ENCODE data around the gene GJA5.

Gene GJA5

DNA sequence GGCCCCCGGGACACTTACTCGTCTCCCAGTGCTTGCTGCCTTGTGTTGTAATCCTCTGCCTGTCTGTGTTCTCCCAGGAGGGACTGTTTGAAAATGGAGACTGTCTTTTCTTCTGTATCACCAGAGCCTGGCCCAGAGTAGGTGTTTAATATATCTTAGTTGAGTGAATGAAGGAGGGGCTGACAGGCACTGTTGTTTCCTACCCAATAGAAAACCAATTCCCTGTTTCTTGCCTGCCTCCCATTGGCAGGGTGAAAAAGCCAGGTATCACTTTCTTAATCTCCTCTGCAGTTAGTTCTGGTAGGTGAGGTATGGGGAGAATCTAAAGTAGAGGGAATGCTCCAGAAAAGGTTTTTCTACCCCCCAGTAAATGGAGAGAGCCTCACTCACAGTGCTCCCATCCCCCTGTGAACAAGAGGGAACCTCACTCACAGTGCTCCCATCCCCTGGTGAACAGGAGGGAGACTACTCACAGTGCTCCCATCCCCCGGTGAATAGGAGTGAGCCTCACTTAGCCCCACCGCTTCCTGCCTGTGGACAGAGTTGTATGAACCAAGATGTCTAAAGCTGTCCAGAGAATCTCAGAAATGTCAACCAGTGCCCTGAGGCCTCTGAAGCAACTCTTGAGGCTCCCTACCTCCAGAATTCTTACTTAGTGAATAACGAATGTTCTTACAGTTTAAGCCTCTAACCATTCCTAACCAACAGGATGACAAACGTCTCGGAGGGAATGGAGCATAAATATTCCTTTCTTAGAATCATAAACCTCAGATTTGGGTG lies at the start of gene GJA5:
Gene GJA5 (minus strand): TSS at position 122 of the 780 bp plus-strand sequence. CDS start 1,364 bp downstream, outside the sequence.
- DNase-seq (ENCODE audit: low spot score): no peak
- FAIRE-seq: no peak

DNA sequence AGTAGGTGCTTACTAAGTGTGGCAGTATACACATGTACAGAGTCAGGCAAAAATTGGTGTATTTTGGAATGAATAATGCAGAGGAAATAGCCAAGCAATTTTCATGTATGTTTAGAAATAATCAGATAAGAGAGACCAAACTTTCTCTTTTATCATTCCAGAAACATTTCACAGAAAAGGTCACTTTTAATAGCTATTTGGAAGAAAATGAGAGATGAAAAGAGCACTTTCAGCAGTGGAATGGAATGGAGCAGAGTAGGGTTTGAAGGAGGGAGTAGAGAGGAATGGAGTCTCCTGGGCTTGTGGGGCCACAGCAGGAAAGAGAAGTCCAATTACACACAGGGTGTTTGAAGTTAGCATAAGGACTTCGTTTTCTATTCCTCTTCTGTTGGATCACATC lies 48.8 kb upstream of the GJA5 start:
- FAIRE-seq (no peak), DNase-seq (ENCODE audit: low spot score) (no peak)

DNA sequence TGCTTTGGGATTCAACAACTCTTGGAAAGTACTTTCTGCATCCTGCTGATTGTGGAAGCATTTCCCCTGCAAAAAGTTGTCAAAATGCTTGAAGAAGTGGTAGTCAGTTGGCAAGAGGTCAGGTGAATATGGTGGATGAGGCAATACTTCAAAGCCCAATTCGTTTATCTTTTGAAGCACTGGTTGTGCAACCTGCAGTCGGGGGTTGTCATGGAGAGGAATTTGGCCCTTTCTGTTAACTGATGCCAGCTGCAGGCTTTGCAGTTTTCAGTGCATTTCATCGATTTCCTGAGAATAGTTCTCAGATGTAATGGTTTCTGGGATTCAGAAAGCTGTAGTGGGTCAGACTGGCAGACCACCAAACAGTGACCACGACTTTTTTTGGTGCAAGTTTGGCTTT lies 47.6 kb upstream of the GJA5 start:
- FAIRE-seq (no peak), DNase-seq (ENCODE audit: low spot score) (no peak)

DNA sequence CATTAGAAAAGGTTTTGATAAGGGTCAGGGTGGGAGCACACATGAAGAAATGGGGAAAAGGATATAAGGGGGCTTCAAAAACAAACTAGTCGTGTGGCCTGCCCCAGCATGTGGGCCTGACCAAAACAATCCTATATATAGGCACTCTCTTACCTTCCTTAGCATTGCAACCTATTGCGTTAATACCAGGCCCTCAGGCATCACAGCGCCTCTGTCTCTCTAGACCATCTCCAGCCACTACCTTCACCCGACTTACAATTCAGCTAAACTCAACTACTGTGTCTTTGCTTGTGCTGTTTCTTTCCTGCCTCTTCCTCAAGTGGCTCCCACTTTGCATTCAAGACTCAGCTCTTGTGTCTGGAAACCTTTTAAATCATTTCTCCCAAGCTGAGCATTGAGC lies 47.0 kb upstream of the GJA5 start:
- FAIRE-seq (no peak), DNase-seq (ENCODE audit: low spot score) (no peak)

DNA sequence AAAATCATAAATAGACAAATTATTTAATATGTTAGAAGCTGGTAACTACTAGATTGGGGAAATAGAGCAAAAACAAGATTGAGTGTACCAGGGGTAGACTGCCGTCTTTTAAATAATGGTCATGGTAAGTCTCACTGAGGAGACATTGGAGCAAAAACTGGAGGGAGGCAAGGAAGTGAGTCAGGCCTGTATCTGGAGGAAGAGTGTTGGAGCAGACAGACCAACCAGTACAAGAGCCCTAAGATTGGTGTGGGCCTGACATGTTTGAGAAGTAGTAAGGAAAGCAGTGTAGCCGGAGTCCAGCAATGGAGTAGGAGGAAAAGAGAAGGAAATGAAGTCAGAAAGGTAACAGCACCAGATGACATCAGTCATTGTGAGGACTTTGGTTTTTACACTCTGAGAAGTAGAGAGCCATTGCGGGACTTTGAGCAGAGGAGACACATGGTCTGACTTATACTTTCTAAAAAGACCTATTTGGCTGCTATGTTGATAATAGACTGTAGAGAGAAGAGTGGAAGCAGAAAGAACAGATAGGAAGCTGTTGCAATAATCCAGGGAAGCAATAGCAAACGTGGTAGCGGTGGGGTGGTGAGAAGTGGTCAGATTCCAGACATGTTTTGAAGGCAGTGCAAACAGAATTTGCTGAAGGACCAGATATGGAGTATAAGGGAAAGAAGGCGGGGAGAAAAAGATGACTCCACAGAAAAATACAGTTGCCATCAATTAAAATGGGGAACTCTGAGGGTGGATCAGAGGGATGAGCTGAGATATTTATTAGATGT lies 44.7 kb upstream of the GJA5 start:
- FAIRE-seq (no peak), DNase-seq (ENCODE audit: low spot score) (no peak)

DNA sequence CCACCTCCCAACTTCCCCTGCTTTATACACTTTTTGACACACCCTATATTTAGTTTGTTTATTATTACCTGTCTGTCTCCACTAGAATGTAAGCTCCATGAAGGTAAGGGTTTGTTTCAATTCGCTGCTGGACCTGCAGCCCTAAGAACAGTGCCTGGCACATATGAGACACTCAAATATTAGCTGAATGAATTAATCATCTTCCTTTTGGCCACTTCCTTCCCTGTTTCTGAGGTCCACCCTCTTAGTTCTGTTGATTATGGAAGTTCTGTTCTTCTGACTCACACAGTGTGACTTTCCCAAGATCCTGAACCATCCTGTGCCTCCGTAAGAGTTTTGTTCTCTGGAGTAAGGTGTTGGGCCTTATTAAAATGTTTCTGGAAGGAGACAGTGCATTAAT lies 40.4 kb upstream of the GJA5 start:
- no peak for FAIRE-seq
- no peak for DNase-seq (ENCODE audit: low spot score)

DNA sequence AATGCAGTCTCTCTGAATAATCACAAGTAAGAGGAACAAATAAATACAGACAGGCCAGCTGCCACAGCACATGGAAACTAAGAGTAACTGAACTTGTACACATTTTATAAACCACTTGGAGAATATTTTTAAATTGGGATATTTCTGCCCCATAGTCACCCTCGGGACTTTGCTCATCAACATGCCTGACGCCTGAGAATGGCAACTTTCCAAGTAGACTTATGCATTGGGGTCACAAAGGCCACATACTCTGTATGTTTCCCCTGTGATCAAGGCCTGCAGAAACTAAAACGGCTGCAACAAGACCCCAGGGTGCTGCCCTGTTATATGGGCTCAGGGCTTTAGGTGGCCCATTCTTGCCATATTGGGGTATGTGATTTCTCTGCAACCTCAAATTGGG lies 38.3 kb upstream of the GJA5 start:
- FAIRE-seq (no peak), DNase-seq (ENCODE audit: low spot score) (no peak)

DNA sequence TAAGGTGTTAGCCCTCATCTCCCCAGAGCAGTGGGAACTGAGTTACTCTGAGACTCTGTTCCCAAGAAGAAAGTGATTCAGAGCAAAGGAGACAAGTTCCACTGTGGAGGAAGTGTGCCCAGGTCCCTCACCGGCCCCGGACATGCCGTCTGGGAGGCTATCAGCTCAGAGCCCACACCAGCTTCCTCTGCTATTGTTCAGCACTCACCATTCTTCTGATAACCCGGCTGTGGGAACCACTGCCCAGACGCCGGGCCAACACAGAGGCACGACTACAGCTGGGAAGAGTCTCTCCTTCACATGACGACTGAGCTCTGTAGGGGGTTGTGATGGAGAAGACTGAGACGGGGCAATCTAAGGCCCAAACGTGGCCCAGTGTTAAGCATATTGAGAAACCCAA lies 34.2 kb upstream of the GJA5 start:
- no peak for FAIRE-seq
- DNase-seq (ENCODE audit: low spot score): no peak

DNA sequence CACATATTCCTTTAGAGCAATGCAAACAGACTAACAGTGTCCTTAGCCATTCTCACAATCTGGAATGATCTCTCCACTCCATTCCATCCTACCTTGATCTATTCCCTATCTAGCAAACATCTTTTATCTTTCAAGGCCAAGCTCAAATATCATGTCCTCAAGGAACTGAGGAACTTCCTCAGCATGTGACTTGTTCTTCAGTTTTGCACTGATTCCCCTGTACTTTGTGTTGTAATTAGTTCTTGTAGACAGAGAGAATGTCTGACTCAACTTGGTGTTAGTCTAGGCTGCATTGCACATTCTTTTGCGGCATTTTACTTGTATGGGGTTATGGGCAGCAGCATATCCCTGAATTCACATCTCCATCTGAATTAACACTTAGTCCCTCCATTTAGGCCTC lies 31.5 kb upstream of the GJA5 start:
- FAIRE-seq: no peak
- DNase-seq (ENCODE audit: low spot score): no peak

DNA sequence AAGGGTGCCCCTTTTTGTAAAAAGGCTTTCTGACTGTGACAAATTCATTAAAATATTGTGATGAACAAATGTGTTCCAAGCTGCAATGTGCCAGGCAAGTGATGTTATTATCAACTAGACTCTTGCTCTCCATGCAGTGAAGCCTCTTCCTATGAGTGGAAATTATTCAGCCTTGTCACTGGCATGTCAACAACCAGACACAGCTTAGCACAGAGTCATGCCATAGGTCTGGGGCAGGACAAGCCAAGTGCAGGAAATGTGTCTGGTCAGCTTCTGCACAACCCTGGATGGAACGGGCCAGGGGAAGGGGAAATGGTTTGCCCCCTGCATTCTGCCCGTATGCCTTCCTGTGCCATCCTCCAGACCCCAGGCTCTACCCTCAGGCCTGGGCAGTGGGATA lies 27.4 kb upstream of the GJA5 start:
- DNase-seq (ENCODE audit: low spot score): no peak
- FAIRE-seq: no peak

DNA sequence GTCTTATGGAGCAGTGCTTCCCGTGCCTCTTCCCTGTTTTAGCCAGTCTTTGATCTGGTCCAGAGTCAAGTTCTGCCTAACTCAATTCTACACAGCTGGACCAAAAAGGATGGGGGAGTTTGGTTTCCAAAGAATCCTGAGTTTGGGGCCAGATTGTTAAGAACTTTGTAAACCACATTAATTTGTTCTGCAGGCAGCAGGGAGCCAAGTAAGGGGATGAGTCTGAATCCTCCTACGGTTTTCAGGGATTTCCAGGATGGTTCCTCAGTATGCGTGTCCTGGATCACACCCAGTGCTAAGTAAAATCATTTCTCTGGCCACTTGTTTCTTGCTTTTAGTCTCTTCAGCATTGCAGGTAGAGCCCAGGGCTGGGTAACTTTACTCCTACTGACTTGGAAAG lies 26.1 kb upstream of the GJA5 start:
- DNase-seq (ENCODE audit: low spot score): no peak
- FAIRE-seq: no peak

DNA sequence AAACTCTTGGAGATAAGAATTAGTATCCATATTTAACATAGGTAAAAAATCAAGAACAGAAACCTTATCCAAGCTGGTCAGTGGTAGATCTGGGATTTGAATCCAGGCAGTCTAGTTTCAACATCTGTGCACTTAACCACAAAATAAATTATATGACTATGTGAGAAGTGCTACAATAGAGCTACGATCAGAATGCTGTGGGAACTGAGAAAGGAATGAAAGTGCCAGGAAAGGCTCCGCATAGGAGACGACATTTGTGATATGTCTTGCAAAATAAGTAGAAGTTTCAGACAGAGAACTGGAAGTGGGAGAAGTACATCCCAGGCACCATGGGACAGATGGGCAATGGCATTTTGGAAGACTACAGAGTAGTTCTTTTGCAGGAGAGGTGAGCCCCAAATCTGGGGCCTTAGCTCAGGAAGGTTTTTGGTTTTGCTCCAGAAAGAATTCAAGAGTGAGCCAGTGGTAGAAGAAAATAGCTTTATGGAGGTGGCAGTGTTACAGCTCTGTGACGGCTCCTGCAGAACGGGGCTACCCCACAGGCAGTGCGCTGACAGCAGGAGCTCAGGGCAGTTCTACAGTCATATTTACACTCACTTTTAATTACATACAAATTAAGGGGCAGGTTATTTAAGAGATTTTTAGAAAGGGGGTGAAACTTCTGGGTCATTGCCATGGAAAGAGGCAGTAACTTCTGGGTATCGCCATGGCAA lies 25.5 kb upstream of the GJA5 start:
- DNase-seq (ENCODE audit: low spot score) (no peak), FAIRE-seq (no peak)

DNA sequence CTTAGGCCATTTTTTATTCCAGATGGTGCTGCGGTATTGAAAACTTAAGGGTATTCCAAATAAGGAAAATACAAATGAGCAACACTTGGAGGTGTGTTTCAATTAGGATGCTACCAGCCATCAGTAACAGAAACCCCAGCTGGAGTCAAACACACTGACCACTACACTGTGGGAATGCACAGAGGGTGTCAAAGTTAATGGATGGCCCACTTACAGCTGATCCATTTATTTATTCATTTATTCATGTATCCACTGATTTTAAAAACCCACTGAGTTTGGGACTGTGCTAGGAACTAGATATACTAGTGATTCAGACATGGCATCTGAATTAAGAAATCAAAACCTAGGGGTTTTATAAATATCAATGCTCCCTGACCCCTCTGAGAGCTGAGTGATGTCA lies 24.5 kb upstream of the GJA5 start:
- no peak for DNase-seq (ENCODE audit: low spot score)
- no peak for FAIRE-seq

DNA sequence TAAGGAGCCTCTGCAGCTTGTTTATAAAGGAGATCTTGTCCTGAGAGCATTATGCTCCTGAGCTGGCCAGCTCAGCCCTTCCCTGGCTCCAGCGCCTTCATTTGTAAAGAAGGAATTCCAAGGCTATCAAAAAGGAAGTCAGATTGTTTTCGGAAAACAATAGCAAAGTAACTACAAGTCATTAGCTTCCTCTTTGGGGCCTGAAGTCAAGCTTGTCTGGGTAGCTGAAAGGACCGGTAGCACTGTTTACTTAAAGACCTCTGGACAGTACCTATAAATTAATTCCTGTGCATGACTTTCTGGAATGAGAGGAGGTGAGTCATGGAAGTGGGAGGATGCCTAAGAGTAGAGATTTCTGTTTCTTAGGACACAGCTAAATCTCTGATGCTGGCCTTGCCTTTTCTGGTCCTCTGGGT lies 20.7 kb upstream of the GJA5 start:
- DNase-seq (ENCODE audit: low spot score): no peak
- no peak for FAIRE-seq

DNA sequence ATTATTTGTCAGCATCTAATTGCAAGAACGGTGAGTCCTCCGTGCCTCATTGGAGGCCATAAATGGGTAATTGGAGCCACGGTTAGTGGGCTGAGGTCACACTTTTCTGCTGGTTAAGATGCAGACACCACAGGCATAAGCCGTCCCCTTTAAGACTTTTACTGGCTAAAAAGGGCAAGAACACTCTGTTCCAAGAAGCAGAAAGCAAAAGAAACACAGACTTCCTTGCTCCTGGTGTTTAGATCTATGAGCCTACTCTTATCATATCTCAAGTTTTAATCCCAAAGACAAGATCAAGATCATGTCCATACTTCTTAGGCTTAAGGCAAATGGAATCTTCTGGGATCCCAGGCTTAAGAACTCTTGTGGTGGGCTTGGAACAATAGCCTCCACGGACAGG lies 17.3 kb upstream of the GJA5 start:
- DNase-seq (ENCODE audit: low spot score): no peak
- no peak for FAIRE-seq

DNA sequence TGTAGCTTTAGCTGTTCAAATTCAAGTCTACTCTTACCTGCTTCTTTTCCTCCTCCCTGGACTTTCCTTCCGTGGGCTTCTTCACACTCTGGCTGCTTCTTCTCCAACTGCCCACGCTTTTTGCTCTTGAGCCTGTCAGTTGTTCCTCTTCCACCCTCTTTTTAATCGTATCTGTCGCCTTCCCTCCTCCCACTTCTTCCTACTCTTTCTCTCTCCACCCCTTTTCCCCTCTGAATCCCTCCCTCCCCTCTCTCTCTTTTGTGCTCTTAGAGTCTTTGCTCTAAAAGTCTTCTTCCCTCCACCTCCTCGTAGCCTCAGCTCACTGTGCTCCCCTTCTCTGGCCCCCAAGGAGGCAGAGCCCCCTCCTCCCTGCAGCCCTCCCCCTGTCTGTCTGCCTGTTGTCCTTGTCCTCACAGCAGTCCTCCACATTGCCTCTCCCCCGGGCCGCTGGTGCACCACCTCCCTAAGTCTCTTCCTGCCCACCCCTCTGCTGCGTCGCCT lies 12.9 kb upstream of the GJA5 start:
- no peak for DNase-seq (ENCODE audit: low spot score)

DNA sequence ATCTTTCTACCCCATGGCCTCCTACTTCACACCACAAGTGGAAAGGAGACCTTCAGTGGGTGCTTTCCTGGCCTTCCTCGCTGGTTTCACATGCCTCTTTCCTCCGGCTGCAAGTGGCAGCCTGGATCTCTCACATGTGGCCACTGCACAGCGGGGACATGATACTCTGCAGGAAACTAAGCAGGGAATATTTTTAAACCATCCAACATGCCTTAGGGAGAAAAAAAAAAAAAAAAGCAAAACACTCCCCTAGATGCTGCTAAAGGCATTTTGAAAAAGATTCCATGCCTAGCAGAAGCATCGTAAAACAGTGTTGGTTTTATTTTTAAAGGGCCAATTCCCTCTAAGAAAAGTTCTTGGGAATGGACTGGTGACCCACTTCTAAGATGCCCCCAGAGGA lies 12.2 kb upstream of the GJA5 start:
- DNase-seq (ENCODE audit: low spot score) (no peak), FAIRE-seq (no peak)

More for the DNA sequence above, 12.9 kb upstream of the GJA5 start:
- no peak for FAIRE-seq

DNA sequence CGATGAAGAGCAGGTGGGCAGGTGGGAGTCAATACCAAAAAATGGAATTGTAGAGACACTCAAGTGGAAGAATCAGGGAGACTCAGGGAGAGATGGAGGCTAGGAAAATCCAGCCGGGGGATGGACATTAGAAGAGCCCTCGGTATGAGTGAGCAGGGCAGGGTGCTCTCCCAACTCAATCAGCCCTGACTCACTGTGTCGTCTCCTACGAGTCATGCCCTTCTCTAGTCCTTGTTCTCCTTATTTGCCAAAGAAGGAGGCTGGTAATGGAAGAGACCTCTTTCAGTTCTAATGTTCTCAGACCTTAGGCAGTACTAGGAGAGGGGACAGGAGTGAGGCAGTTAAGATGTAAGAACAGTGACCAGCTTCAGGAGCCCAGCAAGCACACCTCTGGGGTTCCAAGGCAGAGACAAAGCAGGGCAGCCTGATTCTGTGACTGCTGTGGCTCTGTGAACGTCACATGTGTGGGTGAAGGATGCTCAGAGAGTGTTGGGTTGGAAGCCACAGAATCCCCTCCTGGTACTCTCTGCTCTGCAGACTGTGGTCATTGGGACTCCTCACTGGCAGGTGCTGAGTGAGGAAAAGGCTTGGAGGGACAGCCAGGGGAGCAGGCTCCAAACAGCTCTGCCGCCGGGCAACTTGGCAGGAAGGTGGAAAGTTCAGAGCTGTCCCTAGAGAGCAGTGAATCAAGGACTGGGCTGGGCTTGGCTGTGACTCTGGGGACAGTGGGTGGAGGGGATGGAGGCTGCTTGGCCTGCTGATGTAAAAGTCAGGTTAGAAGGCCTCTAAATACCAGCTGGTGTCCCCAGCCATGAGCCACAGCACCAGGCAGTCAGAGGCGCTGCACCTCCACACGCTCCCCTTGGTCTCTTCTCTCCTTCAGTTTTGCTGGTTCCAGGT lies 11.1 kb upstream of the GJA5 start:
- no peak for FAIRE-seq
- DNase-seq (ENCODE audit: low spot score): no peak

DNA sequence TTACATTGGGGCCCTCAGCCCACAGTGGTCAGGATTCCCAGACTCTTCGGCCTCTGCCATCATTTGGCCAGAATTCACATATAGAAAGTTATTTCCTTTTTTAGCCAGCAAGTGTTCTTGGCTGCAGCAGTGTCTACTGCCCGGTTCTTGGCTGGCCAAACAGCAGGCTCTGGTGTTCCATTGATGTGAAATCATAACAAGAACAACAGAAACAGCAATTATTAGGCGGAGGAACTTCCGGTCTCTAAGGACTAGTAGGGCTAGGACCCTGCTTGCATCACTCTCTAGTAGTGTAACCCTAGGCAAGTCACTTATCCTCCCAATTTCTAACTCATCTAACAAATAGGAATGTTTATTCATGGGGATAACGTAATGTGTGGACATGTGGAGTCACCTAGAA lies 8.7 kb upstream of the GJA5 start:
- FAIRE-seq: no peak
- DNase-seq (ENCODE audit: low spot score): no peak

DNA sequence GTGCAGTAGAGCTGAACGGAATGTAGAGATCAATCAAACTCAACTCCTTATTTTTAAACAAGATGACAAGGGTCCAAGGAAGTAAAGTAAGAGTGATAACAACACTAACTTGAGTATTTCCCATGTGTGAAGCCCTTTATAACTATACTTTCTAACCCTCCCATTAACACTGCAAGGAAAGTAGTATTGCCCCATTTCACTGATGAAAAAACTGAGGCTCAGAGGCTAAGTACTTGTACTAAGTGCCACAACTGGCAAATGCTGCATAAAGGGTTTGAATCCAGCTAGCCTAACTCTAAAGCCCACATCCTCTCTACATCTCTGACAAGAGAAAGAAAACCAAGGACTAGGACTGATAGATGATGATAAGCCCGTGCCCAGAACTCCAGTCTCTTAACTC lies 8.2 kb upstream of the GJA5 start:
- FAIRE-seq (no peak), DNase-seq (ENCODE audit: low spot score) (no peak)

DNA sequence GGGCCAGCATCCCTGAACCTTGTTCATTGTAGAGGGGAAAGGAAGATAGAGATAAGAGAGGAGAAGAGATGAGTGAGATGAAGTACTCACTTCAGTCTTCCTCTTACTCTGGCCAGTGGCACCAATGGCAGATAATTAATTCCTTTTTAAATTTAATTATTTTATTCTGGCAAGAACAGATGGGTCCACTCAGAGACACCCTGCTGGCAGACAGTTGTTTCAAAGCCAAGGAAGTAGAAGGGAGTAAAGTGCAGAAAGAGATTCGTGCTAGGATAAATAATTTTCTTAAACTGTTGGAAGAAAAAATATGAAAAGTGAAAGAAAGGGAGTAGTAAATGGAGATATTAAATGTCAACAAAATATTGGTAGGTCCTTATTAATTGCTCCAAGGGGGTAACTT lies 7.7 kb upstream of the GJA5 start:
- DNase-seq (ENCODE audit: low spot score) (no peak), FAIRE-seq (no peak)
